HTR-8/SVneo (cell line): Measurements from ENCODE around the gene RAB21.
A peak's percentile ranks its signal among the peaks of the same experiment; 100 is the strongest.

Experiments
- DNase-seq: peaks from one replicate; pipeline ENCODE4 v3.0.0; 2011; ENCODE audit warnings: low spot score, mixed read lengths; ENCODE audit not compliant: insufficient read length
- FAIRE-seq: peaks from 2 replicates; lab custom pipeline; 2011; peaks lifted over from hg19 to GRCh38; lab: Jason Lieb, UNC

Gene RAB21, protein sequence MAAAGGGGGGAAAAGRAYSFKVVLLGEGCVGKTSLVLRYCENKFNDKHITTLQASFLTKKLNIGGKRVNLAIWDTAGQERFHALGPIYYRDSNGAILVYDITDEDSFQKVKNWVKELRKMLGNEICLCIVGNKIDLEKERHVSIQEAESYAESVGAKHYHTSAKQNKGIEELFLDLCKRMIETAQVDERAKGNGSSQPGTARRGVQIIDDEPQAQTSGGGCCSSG

GRCh38 chr12:71754461-71755145, at the start of gene RAB21:
Gene RAB21 (plus strand): TSS chr12:71754863. CDS start chr12:71755130, 267 bp downstream.
- DNase-seq (peak; percentile 95), FAIRE-seq (peak; percentile 86)

- FAIRE-seq (no peak), DNase-seq (no peak)
These were observed 49.7 kb upstream of the RAB21 start for GRCh38 chr12:71704920-71705319.

DNA sequence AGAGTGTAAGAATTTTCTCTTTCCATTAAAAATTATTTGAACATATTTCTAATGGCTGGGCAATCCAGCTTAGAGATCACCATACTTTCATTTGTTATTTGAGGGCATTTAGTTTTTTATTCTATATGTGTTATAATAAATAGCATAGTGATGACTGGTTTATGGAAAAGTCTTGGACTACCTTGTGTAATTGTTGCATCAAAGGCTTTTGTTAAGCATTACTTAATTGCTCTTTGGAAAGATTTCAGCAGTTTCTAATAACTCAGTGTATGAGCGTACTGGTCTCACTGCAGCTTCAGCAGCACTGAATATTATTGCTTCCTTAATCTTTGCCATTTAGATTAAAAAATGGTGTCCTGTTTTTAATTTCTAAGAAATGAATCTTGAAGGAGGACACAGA, 46.0 kb upstream of the RAB21 start:
- FAIRE-seq = no peak
- no peak for DNase-seq

DNA sequence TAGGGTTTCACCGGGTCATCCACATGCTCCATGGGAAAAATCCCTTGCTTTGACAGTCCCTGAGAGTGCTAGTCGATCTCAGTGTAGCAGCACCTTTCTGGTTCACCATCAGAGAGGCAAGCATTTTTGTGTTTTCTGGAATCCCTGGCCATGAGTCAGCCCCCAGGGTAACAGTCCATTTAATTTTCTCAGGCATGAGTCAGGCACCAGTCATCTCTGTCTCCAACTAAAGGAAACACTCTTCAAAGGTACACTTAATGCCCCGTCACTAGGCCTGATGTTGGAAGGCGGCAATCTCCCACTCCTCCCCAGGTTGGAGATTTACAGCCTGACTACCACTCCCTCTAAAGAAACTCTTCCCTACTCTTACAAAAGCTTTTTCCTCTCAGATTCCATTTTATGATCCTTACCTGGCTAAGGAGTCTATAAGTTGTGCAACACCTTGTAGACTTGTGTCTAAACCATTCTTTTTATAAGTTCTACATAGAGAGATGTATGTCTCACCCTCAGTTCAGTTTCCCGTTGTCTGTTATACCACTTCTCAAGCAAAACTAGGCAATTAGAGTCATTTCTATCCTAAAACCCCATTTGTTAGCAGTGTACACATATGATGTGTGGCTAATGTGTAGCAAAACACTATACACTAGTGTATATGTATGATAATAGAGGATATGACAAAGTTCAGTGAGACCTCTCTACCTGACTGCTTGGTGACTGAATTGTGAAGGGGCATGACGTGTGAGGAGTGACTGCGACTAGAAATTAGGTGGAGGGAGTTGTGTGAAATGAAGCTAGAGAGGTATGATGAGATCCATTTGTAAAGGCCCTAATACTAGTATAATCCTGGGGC, 44.2 kb upstream of the RAB21 start:
- FAIRE-seq (no peak), DNase-seq (peak; percentile 64)

- no peak for FAIRE-seq
- DNase-seq = no peak
These were observed 36.1 kb upstream of the RAB21 start for GRCh38 chr12:71718611-71719010.

DNA sequence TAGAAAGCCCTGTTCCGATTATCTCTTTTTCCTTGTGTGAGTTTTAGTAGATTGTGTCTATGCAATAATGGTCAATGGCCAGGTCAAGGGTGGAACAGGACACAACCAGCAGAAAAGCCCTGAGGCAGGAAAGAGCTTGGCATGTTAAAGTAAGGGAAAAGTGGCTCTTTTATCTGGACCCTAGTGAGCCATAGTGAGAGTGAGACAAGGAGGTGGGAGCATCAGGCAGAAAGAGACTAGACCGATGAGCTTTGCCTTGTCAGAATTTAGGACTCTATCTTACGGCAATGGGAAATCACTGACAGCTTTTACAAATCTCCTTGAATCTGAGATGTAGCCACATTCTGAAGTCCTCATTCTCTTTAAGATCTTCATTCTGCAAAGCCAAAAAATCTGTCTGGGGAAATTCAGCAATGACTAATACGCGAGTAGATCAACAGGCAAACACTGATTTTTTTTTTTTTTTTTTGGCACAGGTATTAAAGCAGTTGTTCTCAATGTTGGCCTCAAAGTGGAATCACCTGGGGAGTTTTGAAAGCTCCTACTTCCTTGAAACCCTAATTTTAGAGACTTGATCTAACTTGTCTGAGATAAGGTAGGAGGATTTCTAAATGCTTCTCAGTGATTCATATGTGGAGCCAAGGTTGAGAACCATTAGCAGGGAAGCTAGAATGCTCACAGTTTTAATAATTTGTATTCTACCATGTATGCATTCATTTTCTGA, 34.9 kb upstream of the RAB21 start:
- no peak for DNase-seq
- no peak for FAIRE-seq

DNA sequence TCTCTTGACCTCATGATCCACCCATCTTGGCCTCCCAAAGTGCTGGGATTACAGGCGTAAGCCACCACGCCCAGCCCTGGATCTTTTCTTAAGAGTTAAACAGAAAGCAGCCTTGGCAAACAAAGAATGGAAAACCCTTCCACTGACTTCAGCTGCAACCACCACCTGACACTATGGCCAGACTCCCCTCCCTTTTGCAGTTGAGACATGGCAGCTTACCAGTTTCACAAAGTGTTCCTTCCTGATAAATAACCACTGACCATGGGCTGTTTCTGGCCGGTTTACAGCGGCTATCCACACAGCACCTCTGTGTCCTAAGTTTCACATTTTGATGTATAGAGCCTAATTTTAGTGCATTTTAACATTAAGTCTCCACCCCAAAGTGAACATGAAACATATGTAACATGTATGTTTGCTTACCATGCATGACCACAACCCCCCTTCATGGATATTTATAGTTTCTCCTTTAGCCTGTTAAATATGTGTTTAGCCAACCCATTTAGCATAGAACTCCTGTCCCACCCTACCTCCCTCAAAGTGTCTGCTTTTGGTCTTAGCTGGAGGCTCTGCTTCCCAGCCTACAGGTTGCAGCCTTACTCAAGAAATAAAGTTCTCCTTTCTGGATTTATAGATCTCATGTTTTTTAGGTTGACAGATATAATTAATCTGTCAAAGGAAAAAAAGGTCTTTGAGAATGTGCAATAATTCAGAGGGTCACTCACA, 32.7 kb upstream of the RAB21 start:
- DNase-seq = no peak
- FAIRE-seq = no peak

DNA sequence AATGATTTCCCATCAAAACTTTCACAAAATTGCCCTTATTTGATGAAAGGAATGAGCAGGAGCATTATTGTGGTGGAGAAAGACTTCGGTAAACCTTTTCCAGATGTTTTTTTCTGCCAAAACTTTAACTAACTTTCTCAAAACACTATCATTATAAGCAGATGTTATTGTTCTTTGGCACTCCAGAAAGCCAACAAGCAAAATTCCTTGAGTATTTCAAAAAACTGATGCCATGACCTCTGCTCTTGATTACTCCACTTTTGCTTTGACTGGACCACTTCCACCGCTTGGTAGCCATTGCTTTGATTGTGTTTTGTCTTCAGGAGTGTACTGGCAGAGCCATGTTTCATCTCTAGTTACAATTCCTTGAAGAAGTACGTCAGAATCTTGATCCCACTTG, 29.7 kb upstream of the RAB21 start:
- DNase-seq (no peak), FAIRE-seq (no peak)

- FAIRE-seq (no peak), DNase-seq (no peak)
These were observed 28.1 kb upstream of the RAB21 start for GRCh38 chr12:71726548-71726947.

DNA sequence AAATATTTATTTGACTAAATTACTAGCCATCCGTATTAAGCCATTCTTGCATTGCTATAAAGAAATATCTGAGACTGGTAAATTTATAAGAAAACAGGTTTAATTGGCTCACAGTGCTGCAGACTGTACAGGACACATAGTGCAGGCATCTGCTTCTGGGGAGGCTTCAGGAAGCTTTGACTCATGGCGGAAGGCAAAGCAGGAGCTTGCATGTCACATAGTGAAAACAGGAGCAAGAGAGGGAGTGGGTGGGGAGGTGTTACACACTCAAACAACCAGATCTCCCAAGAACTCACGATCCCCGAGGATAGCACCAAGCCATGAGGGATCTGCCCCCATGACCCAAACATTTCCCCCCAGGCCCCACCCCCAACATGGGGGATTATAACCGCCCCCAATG, 26.7 kb upstream of the RAB21 start:
- FAIRE-seq (no peak), DNase-seq (no peak)

DNA sequence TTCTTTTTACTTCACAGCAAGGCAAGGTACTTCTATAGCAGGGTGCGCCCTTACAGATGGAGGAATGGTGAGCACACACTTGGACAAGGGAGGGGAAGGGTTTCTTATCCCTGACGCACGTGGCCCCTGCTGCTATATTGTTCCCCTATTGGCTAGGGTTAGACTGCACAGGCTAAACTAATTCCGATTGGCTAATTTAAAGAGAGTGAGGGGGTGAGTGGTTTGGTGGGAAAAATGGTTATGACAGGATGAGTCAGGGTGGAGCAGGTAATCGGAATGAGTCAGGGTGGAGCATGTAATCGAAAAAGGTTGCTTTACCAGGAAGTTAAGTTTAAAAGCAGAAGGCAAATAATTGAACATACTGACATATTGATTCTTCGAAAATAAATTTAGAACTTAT, 23.7 kb upstream of the RAB21 start:
- DNase-seq (no peak), FAIRE-seq (no peak)

- FAIRE-seq (peak; percentile 60), DNase-seq (peak; percentile 36)
These were observed 23.0 kb upstream of the RAB21 start for GRCh38 chr12:71731439-71732356.

DNA sequence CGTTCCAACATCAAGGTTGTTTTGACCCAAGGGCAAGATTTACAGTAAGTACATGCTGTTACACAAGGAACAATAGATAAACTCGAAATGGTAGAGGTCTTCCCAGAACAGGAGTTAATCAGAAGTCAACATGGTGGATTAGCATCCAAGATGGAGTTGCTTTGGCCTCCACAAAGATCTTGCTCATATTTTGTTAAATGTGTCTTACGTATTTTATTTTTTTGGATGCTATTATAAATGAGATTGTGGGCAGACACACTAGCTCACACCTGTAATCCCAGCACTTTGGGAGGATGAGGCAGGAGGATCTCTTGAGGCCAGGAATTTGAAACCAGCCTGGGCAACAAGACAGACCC, 22.3 kb upstream of the RAB21 start:
- no peak for DNase-seq
- FAIRE-seq = no peak

DNA sequence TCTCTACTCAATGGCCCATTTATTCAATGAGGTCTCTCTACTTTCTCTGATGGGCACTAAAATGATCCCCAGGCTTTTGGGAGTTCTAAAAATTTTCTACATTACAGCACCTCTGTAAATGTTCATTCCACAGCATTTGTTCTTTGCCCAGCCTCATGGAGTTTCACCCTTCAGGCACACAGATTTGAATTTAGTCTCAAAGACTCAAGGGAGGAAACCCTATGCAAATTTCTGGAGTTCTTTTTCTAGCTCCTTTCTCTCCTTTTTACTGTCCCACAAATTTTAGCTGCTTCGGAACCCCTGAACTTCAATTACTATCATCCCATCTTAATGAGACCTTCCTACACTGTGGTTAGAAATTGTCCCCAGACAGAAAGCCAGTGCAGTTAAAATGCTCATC, 17.5 kb upstream of the RAB21 start:
- DNase-seq (no peak), FAIRE-seq (no peak)

GRCh38 chr12:71742998-71743397, 11.7 kb upstream of the RAB21 start:
- no peak for DNase-seq
- no peak for FAIRE-seq

GRCh38 chr12:71744522-71745300, 10.0 kb upstream of the RAB21 start:
- FAIRE-seq (no peak), DNase-seq (no peak)

- DNase-seq (peak; percentile 32), FAIRE-seq (no peak)
These were observed 7.6 kb upstream of the RAB21 start for GRCh38 chr12:71746974-71747611.
